Upper lobe of left lung (tissue), 4 donors: ENCODE results near the gene PRKCSH.

Experiments
- EP300 ChIP-seq, 4 donors: sonication (generic); formaldehyde crosslinking; IDR thresholded peaks; one replicate each; pipeline ENCODE4 v1.5.1; 2017; ENCODE audit warnings: antibody characterized with exemption in 4 of 4, control low read depth in 2 of 4
- POLR2A ChIP-seq, 4 donors: fragments of 450-650 bp; IDR thresholded peaks; one replicate each; pipeline ENCODE4 v1.5.1; 2016 to 2017; ENCODE audit warnings: antibody characterized with exemption in 4 of 4, mild to moderate bottlenecking in 2 of 4
- POLR2AphosphoS5 ChIP-seq, 2 donors: sonication (generic); formaldehyde crosslinking; IDR thresholded peaks; one replicate each; pipeline ENCODE4 v1.5.1; 2017; ENCODE audit warnings: antibody characterized with exemption in 2 of 2
- TF ChIP-seq, protein P1 (sequence below), 6 experiments: fragments of 450-650 bp in 4 of 6; fragments of 200-600 bp in 2 of 6; sonication (generic) in 2 of 6; IDR thresholded peaks; one replicate each; pipeline ENCODE4 v1.5.1; 2016 to 2019; ENCODE audit warnings: antibody characterized with exemption in 6 of 6

DNA sequence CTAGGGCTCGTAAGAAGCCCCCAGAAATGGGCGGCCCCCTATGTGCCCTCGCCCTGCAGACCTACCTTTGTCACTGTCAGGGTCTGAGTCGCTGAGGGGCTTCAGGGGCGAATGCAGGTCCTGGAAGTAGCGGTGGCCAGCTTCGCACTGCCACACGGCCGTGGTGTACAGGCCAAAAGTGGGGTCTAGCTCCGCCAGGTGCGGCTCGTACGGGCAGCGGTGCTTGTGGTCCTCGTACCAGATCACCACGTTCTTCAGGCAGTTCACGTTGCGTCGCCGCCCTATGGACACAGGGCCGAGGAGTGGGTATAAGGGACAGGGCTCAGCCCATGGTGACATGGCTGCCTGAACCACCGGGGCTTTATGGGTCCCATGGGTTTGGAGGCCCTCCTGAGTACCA lies 60.5 kb downstream of the PRKCSH start:
- TF ChIP-seq, protein P1, sequence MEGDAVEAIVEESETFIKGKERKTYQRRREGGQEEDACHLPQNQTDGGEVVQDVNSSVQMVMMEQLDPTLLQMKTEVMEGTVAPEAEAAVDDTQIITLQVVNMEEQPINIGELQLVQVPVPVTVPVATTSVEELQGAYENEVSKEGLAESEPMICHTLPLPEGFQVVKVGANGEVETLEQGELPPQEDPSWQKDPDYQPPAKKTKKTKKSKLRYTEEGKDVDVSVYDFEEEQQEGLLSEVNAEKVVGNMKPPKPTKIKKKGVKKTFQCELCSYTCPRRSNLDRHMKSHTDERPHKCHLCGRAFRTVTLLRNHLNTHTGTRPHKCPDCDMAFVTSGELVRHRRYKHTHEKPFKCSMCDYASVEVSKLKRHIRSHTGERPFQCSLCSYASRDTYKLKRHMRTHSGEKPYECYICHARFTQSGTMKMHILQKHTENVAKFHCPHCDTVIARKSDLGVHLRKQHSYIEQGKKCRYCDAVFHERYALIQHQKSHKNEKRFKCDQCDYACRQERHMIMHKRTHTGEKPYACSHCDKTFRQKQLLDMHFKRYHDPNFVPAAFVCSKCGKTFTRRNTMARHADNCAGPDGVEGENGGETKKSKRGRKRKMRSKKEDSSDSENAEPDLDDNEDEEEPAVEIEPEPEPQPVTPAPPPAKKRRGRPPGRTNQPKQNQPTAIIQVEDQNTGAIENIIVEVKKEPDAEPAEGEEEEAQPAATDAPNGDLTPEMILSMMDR (IDR thresholded peaks at IDR 0.05) = no peak
- no peak for TF ChIP-seq POLR2AphosphoS5 (IDR thresholded peaks at IDR 0.05)
- TF ChIP-seq EP300 (IDR thresholded peaks at IDR 0.05) = no peak
- TF ChIP-seq POLR2A (IDR thresholded peaks at IDR 0.05) = no peak
